Activated CD4-positive, CD25-positive, alpha-beta regulatory T cell (primary cell): ENCODE data around the gene UTF1.
"Not testable (repeated sequence)": the region's sequence is repeated elsewhere in the genome, so short reads cannot be mapped to it uniquely, and the experiment has no call there.

Source experiments
- DNase-seq, 4 experiments: peaks; one replicate each; lab custom pipeline; 2025; lab: John Stamatoyannopoulos, UW

The UTF1 gene

GRCh38 chr10:133209641-133210040 is 20.4 kb upstream of the UTF1 start:
- DNase-seq, result no peak

- no peak for DNase-seq
Observed at GRCh38 chr10:133210398-133211140, 19.4 kb upstream of the UTF1 start.

- no peak for DNase-seq
Observed at GRCh38 chr10:133211141-133211830, 18.7 kb upstream of the UTF1 start.

GRCh38 chr10:133211959-133212852 is 17.8 kb upstream of the UTF1 start:
- DNase-seq, result no peak

GRCh38 chr10:133212853-133213494 is 17.0 kb upstream of the UTF1 start:
- no peak for DNase-seq

GRCh38 chr10:133213641-133214467 is 16.2 kb upstream of the UTF1 start:
- no peak for DNase-seq

- DNase-seq, result no peak
Observed at GRCh38 chr10:133214468-133215410, 15.3 kb upstream of the UTF1 start.

GRCh38 chr10:133215586-133215985 is 14.4 kb upstream of the UTF1 start:
- DNase-seq, result no peak

- DNase-seq, result no peak
Observed at GRCh38 chr10:133216776-133217175, 13.2 kb upstream of the UTF1 start.

GRCh38 chr10:133217800-133218589 is 12.0 kb upstream of the UTF1 start:
- no peak for DNase-seq

- DNase-seq, result no peak
Observed at GRCh38 chr10:133218891-133219290, 11.1 kb upstream of the UTF1 start.

- no peak for DNase-seq
Observed at GRCh38 chr10:133219782-133220181, 10.2 kb upstream of the UTF1 start.

- DNase-seq, result no peak
Observed at GRCh38 chr10:133221331-133221730, 8.7 kb upstream of the UTF1 start.

- DNase-seq, result not testable (repeated sequence)
Observed at GRCh38 chr10:133221756-133222155, 8.3 kb upstream of the UTF1 start.

- no peak for DNase-seq
Observed at GRCh38 chr10:133224076-133224475, 5.9 kb upstream of the UTF1 start.

GRCh38 chr10:133224756-133225372 is 5.2 kb upstream of the UTF1 start:
- DNase-seq, result no peak

- DNase-seq, result no peak
Observed at GRCh38 chr10:133225707-133226191, 4.3 kb upstream of the UTF1 start.

GRCh38 chr10:133226251-133226808 is 3.7 kb upstream of the UTF1 start:
- no peak for DNase-seq
